ENCODE measurements around the gene RASGRP4. TPM values are rescaled to one million over a fixed set of nuclear protein-coding genes. Genes with fewer than 3 reads are reported as not detected.
"Not testable (repeated sequence)": the region's sequence is repeated elsewhere in the genome, so short reads cannot be mapped to it uniquely, and the experiment has no call there.

Gene RASGRP4
- total RNA-seq, 4 donors from 2014 or later, result 3.2 to 7.8 (median 4.4) TPM

- Histone ChIP-seq H3K9me3 (no peaks in the 10 kb centered on the region), H3K4me3 (no peak overlapping the region), H3K27ac (replicated peaks in 1 of 4) (no peak overlapping the region), H3K36me3 (no peaks in the 10 kb centered on the region), H3K27me3 (peaks cover 0 to 50% (median 6%) of the 10 kb centered on the region in 4 donors), H3K4me1 (peaks cover 0 to 9% (median 8%) of the 10 kb centered on the region in 4 donors)
- TF ChIP-seq CTCF (IDR thresholded peaks at IDR 0.05) (no peak), POLR2A (IDR thresholded peaks at IDR 0.05; ENCODE audit: low read depth) (no peak), EP300 (IDR thresholded peaks at IDR 0.05) (no peak), POLR2AphosphoS5 (IDR thresholded peaks at IDR 0.05) (no peak)
- WGBS, result 63% methylated on average over 14 of the region's 14 CpGs
- intact Hi-C loops (cut with DNase I), result no loop called here
- DNase-seq (ENCODE audit: extremely low spot score), result no peak
Observed at GRCh38 chr19:38429055-38429810, 3.2 kb upstream of the RASGRP4 start.

GRCh38 chr19:38427035-38427677, 1.1 kb upstream of the RASGRP4 start:
- H3K4me1 ChIP-seq; H3K36me3 ChIP-seq; DNase-seq (ENCODE audit: extremely low spot score); H3K4me3 ChIP-seq; H3K9me3 ChIP-seq; intact Hi-C loops (cut with DNase I); H3K27ac ChIP-seq (replicated peaks in 1 of 4): not testable (repeated sequence)
- H3K27me3 ChIP-seq, result peaks cover 0 to 50% (median 3%) of the 10 kb centered on the region in 4 donors
- WGBS, result 68% methylated on average over 17 of the region's 17 CpGs

- no peaks in the 10 kb centered on the region for H3K4me1 ChIP-seq
- WGBS, result 78% methylated on average over 7 of the region's 7 CpGs
- H3K36me3 ChIP-seq, result no peaks in the 10 kb centered on the region
- DNase-seq (ENCODE audit: extremely low spot score), result no peak
- H3K9me3 ChIP-seq, result no peaks in the 10 kb centered on the region
- no peak for TF ChIP-seq CTCF (IDR thresholded peaks at IDR 0.05)
- TF ChIP-seq POLR2A (IDR thresholded peaks at IDR 0.05; ENCODE audit: low read depth), result no peak
- no peak for TF ChIP-seq EP300 (IDR thresholded peaks at IDR 0.05)
- no peak for TF ChIP-seq POLR2AphosphoS5 (IDR thresholded peaks at IDR 0.05)
- peak overlapping the region; percentile 28 to 37 (median 34) for H3K4me3 ChIP-seq
- intact Hi-C loops (cut with DNase I), result no loop called here
- peaks cover 0 to 54% (median 3%) of the 10 kb centered on the region in 4 donors for H3K27me3 ChIP-seq
- no peak overlapping the region for H3K27ac ChIP-seq (replicated peaks in 1 of 4)
Observed at GRCh38 chr19:38425222-38425809, 703 bp downstream of the RASGRP4 start.

GRCh38 chr19:38424272-38424671, 1.7 kb downstream of the RASGRP4 start:
- 87% methylated on average over 4 of the region's 5 CpGs for WGBS
- no peak for TF ChIP-seq CTCF (IDR thresholded peaks at IDR 0.05)
- TF ChIP-seq POLR2A (IDR thresholded peaks at IDR 0.05; ENCODE audit: low read depth), result no peak
- no peak for TF ChIP-seq POLR2AphosphoS5 (IDR thresholded peaks at IDR 0.05)
- H3K36me3 ChIP-seq, result no peaks in the 10 kb centered on the region

GRCh38 chr19:38422438-38422837, 3.6 kb downstream of the RASGRP4 start:
- WGBS, result 79% methylated on average over 4 of the region's 7 CpGs
- intact Hi-C loops (cut with DNase I), result no loop called here
- Histone ChIP-seq H3K27me3 (peaks cover 0 to 82% (median 9%) of the 10 kb centered on the region in 4 donors), H3K4me1 (peaks cover 9 to 11% (median 11%) of the 10 kb centered on the region in 4 donors), H3K4me3 (no peak overlapping the region), H3K27ac (replicated peaks in 1 of 4) (no peak overlapping the region), H3K36me3 (no peaks in the 10 kb centered on the region), H3K9me3 (no peaks in the 10 kb centered on the region)
- TF ChIP-seq EP300 (IDR thresholded peaks at IDR 0.05) (no peak), POLR2AphosphoS5 (IDR thresholded peaks at IDR 0.05) (no peak), POLR2A (IDR thresholded peaks at IDR 0.05; ENCODE audit: low read depth) (no peak), CTCF (IDR thresholded peaks at IDR 0.05) (no peak)
- no peak for DNase-seq (ENCODE audit: extremely low spot score)

More at GRCh38 chr19:38424272-38424671, 1.7 kb downstream of the RASGRP4 start:
- Histone ChIP-seq H3K4me1 (no peaks in the 10 kb centered on the region), H3K27me3 (peaks cover 0 to 64% (median 3%) of the 10 kb centered on the region in 4 donors), H3K27ac (replicated peaks in 1 of 4) (no peak overlapping the region), H3K9me3 (no peaks in the 10 kb centered on the region), H3K4me3 (no peak overlapping the region)
- no peak for DNase-seq (ENCODE audit: extremely low spot score)
- intact Hi-C loops (cut with DNase I), result no loop called here

Data from esophagus muscularis mucosa (tissue), 4 donors.